GM19468 (cell line): Measurements from ENCODE around the gene SLC35G3.
"Not testable (repeated sequence)": the region's sequence is repeated elsewhere in the genome, so short reads cannot be mapped to it uniquely, and the experiment has no call there.

Source experiments
- ATAC-seq: cut with Tn5 transposase; IDR thresholded peaks from one replicate; pipeline ENCODE4 v1.9.1; 2021; ENCODE audit warnings: mild to moderate bottlenecking, moderate library complexity, moderate number of reproducible peaks; ENCODE audit not compliant: unreplicated experiment; ENCODE audit errors: extremely low read depth

SLC35G3 gene

GRCh38 chr17:35169835-35170363 lies 24.3 kb downstream of the SLC35G3 start:
- no peak for ATAC-seq

GRCh38 chr17:35167666-35168065 lies 26.5 kb downstream of the SLC35G3 start:
- ATAC-seq = no peak

GRCh38 chr17:35167046-35167445 lies 27.1 kb downstream of the SLC35G3 start:
- no peak for ATAC-seq

- no peak for ATAC-seq
Measured at GRCh38 chr17:35166526-35166925, 27.7 kb downstream of the SLC35G3 start.

GRCh38 chr17:35164716-35165115 lies 29.5 kb downstream of the SLC35G3 start:
- ATAC-seq = no peak

- no peak for ATAC-seq
Measured at GRCh38 chr17:35163886-35164285, 30.3 kb downstream of the SLC35G3 start.

- ATAC-seq = no peak
Measured at GRCh38 chr17:35162755-35163154, 31.4 kb downstream of the SLC35G3 start.

- ATAC-seq = no peak
Measured at GRCh38 chr17:35161281-35161761, 32.9 kb downstream of the SLC35G3 start.

GRCh38 chr17:35160354-35161201 lies 33.6 kb downstream of the SLC35G3 start:
- no peak for ATAC-seq

- ATAC-seq = no peak
Measured at GRCh38 chr17:35159940-35160339, 34.3 kb downstream of the SLC35G3 start.

- ATAC-seq = no peak
Measured at GRCh38 chr17:35155246-35155645, 38.9 kb downstream of the SLC35G3 start.

GRCh38 chr17:35154196-35155165 lies 39.7 kb downstream of the SLC35G3 start:
- ATAC-seq = no peak

- ATAC-seq = no peak
Measured at GRCh38 chr17:35152421-35153140, 41.6 kb downstream of the SLC35G3 start.

- not testable (repeated sequence) for ATAC-seq
Measured at GRCh38 chr17:35151080-35151479, 43.1 kb downstream of the SLC35G3 start.

- no peak for ATAC-seq
Measured at GRCh38 chr17:35149941-35150340, 44.3 kb downstream of the SLC35G3 start.

GRCh38 chr17:35148144-35148543 lies 46.0 kb downstream of the SLC35G3 start:
- ATAC-seq = no peak

GRCh38 chr17:35147375-35147905 lies 46.8 kb downstream of the SLC35G3 start, which contains the start of gene UNC45B:
Gene UNC45B, plus strand, starts transcription at chr17:35147817. Its CDS starts 447 bp downstream, at chr17:35148264.
- no peak for ATAC-seq

GRCh38 chr17:35146214-35146833 lies 47.9 kb downstream of the SLC35G3 start:
- ATAC-seq = no peak

- ATAC-seq = no peak
Measured at GRCh38 chr17:35144840-35145239, 49.4 kb downstream of the SLC35G3 start.
